HepG2 (cell line): ENCODE results near the gene PIBF1. TPM values are rescaled to one million over a fixed set of nuclear protein-coding genes. Genes with fewer than 3 reads are reported as not detected.
A peak's percentile ranks its signal among the peaks of the same experiment; 100 is the strongest.

Experiments used
- ATAC-seq: fragments of 200-7000 bp; cut with Tn5 transposase; 3 replicates; pipeline ENCODE4 v1.9.1; 2020; ENCODE audit warnings: mild to moderate bottlenecking, moderate library complexity
- BruUV-seq: library from RNA; stranded (reverse); fragments of 400-500 nt; replicated peaks from 2 replicates; lab custom pipeline; 2021; lab: Mats Ljungman, UMichigan
- CTCF ChIA-PET: fragments of 300-600 bp; formaldehyde crosslinking; extraction: SDS; loops from one replicate; lab custom pipeline; 2021; ENCODE audit warnings: low total read pairs, inconsistent platforms, low intra/inter-chr PET ratio; lab: Yijun Ruan, JAX
- POLR2A ChIA-PET: fragments of 350-600 bp; sonication (Branson Sonifier 250); formaldehyde crosslinking; loops from one replicate; lab custom pipeline; 2020; ENCODE audit warnings: antibody characterized with exemption, inconsistent platforms; lab: Yijun Ruan, JAX
- DNase-seq: peaks from one replicate; pipeline ENCODE4 v3.0.0-alpha.2; 2015; ENCODE audit warnings: low spot score
- FAIRE-seq: peaks from 3 replicates; lab custom pipeline; 2011; peaks lifted over from hg19 to GRCh38; lab: Jason Lieb, UNC
- H2AFZ ChIP-seq: one replicate; pipeline ENCODE4 v1.6.1; 2011; ENCODE audit warnings: low read length, inconsistent platforms
- H3K27ac ChIP-seq: fragments of 300-600 bp; 3 replicates; pipeline ENCODE4 v1.8.0; 2011; ENCODE audit warnings: mixed run types, mild to moderate bottlenecking, mixed read lengths, low read length, inconsistent platforms; ENCODE audit not compliant: insufficient read depth; ENCODE audit errors: extremely low read length
- H3K27me3 ChIP-seq, 2 experiments: fragments of 200-600 bp in 1 of 2; 2 replicates in 1 of 2; 3 replicates in 1 of 2; pipeline versions ENCODE4 v1.6.0 to v1.8.0; 2011; ENCODE audit warnings: low read length in 2 of 2, mild to moderate bottlenecking in 2 of 2, moderate library complexity in 2 of 2, inconsistent platforms in 1 of 2; ENCODE audit not compliant: insufficient read depth in 2 of 2, control insufficient read depth in 1 of 2
- H3K36me3 ChIP-seq, 2 experiments: fragments of 200-600 bp in 1 of 2; replicated peaks in 1 of 2; 2 replicates in 1 of 2; 3 replicates in 1 of 2; pipeline versions ENCODE4 v1.5.1 to v1.8.0; 2011; ENCODE audit warnings: low read length in 2 of 2, inconsistent platforms in 1 of 2; ENCODE audit not compliant: insufficient read depth in 2 of 2, control insufficient read depth in 1 of 2
- H3K4me1 ChIP-seq: 2 replicates; pipeline ENCODE4 v1.5.1; 2012; ENCODE audit warnings: low read length, inconsistent platforms; ENCODE audit not compliant: insufficient read depth
- H3K4me2 ChIP-seq: 2 replicates; pipeline ENCODE4 v1.6.0; 2011; ENCODE audit warnings: low read depth, low read length, inconsistent platforms
- H3K4me3 ChIP-seq, 3 experiments: fragments of 200-600 bp in 1 of 3; sonication (generic), shearing (Covaris generic) in 1 of 3; replicated peaks in 1 of 3; 2 replicates each; pipeline ENCODE4 v1.5.1; 2011 to 2016; ENCODE audit warnings: low read length in 3 of 3, inconsistent platforms in 2 of 3, low read depth in 2 of 3, mild to moderate bottlenecking in 2 of 3, control low read depth in 1 of 3, mixed read lengths in 1 of 3; ENCODE audit not compliant: insufficient read depth in 1 of 3
- H3K79me2 ChIP-seq: one replicate; pipeline ENCODE4 v1.6.1; 2011; ENCODE audit warnings: low read length, inconsistent platforms; ENCODE audit not compliant: insufficient read depth
- H3K9ac ChIP-seq: 2 replicates; pipeline ENCODE4 v1.6.0; 2011; ENCODE audit warnings: mild to moderate bottlenecking, low read depth, low read length, inconsistent platforms; ENCODE audit not compliant: insufficient read depth
- H3K9me3 ChIP-seq: 2 replicates; pipeline ENCODE4 v1.5.1; 2012; ENCODE audit warnings: mild to moderate bottlenecking, low read length
- H4K20me1 ChIP-seq: 2 replicates; pipeline ENCODE4 v1.6.0; 2011; ENCODE audit warnings: inconsistent platforms, mild to moderate bottlenecking, low read length, moderate library complexity; ENCODE audit not compliant: insufficient read depth
- MIXL1 ChIP-seq: IDR thresholded peaks from 2 replicates; pipeline ENCODE4 v1.6.1; 2016
- POLR2AphosphoS2 ChIP-seq: IDR thresholded peaks from 2 replicates; pipeline ENCODE4 v1.6.1; 2011; ENCODE audit warnings: low read depth, low read length, improper control_type of control experiment
- SOX13 ChIP-seq, 3 experiments: fragments of 450-650 bp in 1 of 3; sonication (generic) in 1 of 3; formaldehyde crosslinking in 1 of 3; IDR thresholded peaks in 2 of 3; conservative IDR thresholded peaks in 1 of 3; 2 replicates each; pipeline versions ENCODE4 v1.5.0 to v1.6.1; 2016 to 2020; ENCODE audit warnings: antibody characterized with exemption in 1 of 3, mild to moderate bottlenecking in 1 of 3, missing compliant biosample characterization in 1 of 3, missing genetic modification reagents in 1 of 3, moderate library complexity in 1 of 3
- SOX5 ChIP-seq: IDR thresholded peaks from 2 replicates; pipeline ENCODE4 v1.6.1; 2016; ENCODE audit warnings: borderline replicate concordance
- ZNF432 ChIP-seq: sonication (generic); formaldehyde crosslinking; IDR thresholded peaks from 2 replicates; pipeline ENCODE4 v1.5.0; 2020; ENCODE audit warnings: missing genetic modification reagents, mild to moderate bottlenecking, borderline replicate concordance
- in situ Hi-C: cut with HindIII; loops from 2 replicates; pipeline ENCODE4 v1.10.0; 2017; ENCODE audit warnings: low pct_unique_long_range_greater_than_20kb; ENCODE audit not compliant: extremely low pct_ligation_motif_present
- intact Hi-C: fragments of 100-400 bp; cut with micrococcal nuclease; formaldehyde crosslinking; loops from one replicate; pipeline ENCODE4 v1.10.0; 2022; ENCODE audit not compliant: unreplicated experiment
- polyA plus RNA-seq, 8 experiments: library from polyadenylated mRNA; depleted of rRNA in 3 of 8; stranded (reverse) in 7 of 8; unstranded in 1 of 8; fragments of >200 nt; fragmentation: Illumina TruSeq in 4 of 8; extraction: Trizol in 4 of 8; gene quantifications; 2 replicates each; pipeline versions ENCODE4 v1.2.1 to v1.2.3, GENCODE V29; 2011 to 2016; ENCODE audit warnings: low read depth in 4 of 8, missing spikeins in 1 of 8, mixed read lengths in 1 of 8; ENCODE audit not compliant: insufficient read depth in 1 of 8
- total RNA-seq, 5 experiments: library from RNA; depleted of rRNA; stranded (reverse); fragments of >200 nt; fragmentation: Illumina TruSeq; extraction: Trizol; gene quantifications; 2 replicates each; pipeline ENCODE4 v1.2.3, GENCODE V29; 2016; ENCODE audit warnings: low read depth in 1 of 5
- TF ChIP-seq, protein P1 (sequence below): sonication (generic); formaldehyde crosslinking; conservative IDR thresholded peaks from 2 replicates; pipeline ENCODE4 v1.4.0; 2020; ENCODE audit warnings: mild to moderate bottlenecking, missing genetic modification reagents, moderate library complexity

The PIBF1 gene
- total and polyA plus RNA-seq, 2 of the 13 experiments (the other 11 are each of a cell fraction or from before 2014, with no cell fraction given), result 4.2 to 15.8 TPM

DNA sequence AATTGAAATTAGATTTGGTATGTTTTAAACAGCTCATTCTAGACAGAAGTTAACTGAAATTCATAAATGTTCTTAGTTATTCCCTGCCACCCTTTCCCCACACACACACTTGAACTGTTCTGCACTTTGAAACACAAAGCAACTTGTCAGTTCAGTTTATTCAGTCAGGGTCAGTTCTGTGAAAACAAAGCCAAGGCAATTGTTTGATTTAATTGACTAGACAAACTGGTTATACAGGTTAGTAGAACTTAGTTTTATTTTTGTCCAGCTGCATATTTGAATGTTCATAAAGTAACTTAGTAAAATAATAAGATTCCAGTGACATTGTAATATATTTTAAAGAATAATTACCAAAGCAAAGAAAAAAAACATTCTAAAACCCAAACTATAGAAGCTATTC lies 178.6 kb downstream of the PIBF1 start:
- peaks cover 13% of the 10 kb centered on the region; the same call in 1 of the 2 replicates for H3K4me1 ChIP-seq
- H3K79me2 ChIP-seq, result no peaks in the 10 kb centered on the region
- no TSS peak for BruUV-seq
- POLR2A ChIA-PET, result no interaction called here
- in situ Hi-C loops (no loop called here), intact Hi-C loops (no loop called here)
- peak; percentile 24 for DNase-seq
- H3K4me2 ChIP-seq, result peak overlapping the region; percentile 29; the same call in 1 of the 2 replicates
- FAIRE-seq, result peak; percentile 76
- no peak overlapping the region for H3K9ac ChIP-seq
- H3K27me3 ChIP-seq, result no peaks in the 10 kb centered on the region; a peak in 1 of 5 replicates
- no peak overlapping the region for H2AFZ ChIP-seq
- CTCF ChIA-PET, result no interaction called here
- peak overlapping the region; percentile 44 for H3K27ac ChIP-seq
- H3K36me3 ChIP-seq, result no peaks in the 10 kb centered on the region
- TF ChIP-seq MIXL1 (0 out of 2 replicates have a peak, but pooled peaks have one; percentile 14), SOX13 (IDR thresholded peaks at IDR 0.05) (no peak), SOX13 (CRISPR knock-in tag; conservative IDR thresholded peaks at IDR 0.05 in 1 of 2, IDR thresholded peaks at IDR 0.05 in 1 of 2) (peak in 1 of 2 experiments; percentile 50; a peak in 2 of 4 replicates), ZNF432 (CRISPR knock-in tag) (no peak), SOX5 (CRISPR knock-in tag) (peak; percentile 29; the same call in 1 of the 2 replicates), POLR2AphosphoS2 (no peak)
- TF ChIP-seq, protein P1, sequence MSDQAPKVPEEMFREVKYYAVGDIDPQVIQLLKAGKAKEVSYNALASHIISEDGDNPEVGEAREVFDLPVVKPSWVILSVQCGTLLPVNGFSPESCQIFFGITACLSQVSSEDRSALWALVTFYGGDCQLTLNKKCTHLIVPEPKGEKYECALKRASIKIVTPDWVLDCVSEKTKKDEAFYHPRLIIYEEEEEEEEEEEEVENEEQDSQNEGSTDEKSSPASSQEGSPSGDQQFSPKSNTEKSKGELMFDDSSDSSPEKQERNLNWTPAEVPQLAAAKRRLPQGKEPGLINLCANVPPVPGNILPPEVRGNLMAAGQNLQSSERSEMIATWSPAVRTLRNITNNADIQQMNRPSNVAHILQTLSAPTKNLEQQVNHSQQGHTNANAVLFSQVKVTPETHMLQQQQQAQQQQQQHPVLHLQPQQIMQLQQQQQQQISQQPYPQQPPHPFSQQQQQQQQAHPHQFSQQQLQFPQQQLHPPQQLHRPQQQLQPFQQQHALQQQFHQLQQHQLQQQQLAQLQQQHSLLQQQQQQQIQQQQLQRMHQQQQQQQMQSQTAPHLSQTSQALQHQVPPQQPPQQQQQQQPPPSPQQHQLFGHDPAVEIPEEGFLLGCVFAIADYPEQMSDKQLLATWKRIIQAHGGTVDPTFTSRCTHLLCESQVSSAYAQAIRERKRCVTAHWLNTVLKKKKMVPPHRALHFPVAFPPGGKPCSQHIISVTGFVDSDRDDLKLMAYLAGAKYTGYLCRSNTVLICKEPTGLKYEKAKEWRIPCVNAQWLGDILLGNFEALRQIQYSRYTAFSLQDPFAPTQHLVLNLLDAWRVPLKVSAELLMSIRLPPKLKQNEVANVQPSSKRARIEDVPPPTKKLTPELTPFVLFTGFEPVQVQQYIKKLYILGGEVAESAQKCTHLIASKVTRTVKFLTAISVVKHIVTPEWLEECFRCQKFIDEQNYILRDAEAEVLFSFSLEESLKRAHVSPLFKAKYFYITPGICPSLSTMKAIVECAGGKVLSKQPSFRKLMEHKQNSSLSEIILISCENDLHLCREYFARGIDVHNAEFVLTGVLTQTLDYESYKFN (CRISPR knock-in tag), result 0 out of 2 replicates have a peak, but pooled peaks have one; percentile 16
- peak; percentile 77 for ATAC-seq
- no peak overlapping the region for H3K4me3 ChIP-seq
- no peaks in the 10 kb centered on the region for H3K9me3 ChIP-seq
- H4K20me1 ChIP-seq, result no peaks in the 10 kb centered on the region
